ENCODE data around the gene FST. TPM values are rescaled to one million over a fixed set of nuclear protein-coding genes. Genes with fewer than 3 reads are reported as not detected.

FST gene
- polyA plus RNA-seq, 10 donors, result 14.4 to 69.0 (median 41.6) TPM

GRCh38 chr5:53512539-53512938, 32.1 kb downstream of the FST start:
- DNase-seq, result no peak

- DNase-seq, result no peak
Observed at GRCh38 chr5:53515988-53516387, 35.6 kb downstream of the FST start.

- DNase-seq, result no peak
Observed at GRCh38 chr5:53520813-53521212, 40.4 kb downstream of the FST start.

Other genes starting within 250 kb of the FST start
- 100 to 1,000 TPM in 9 of 10 donors, 10 to 100 TPM in 1; 95.5 to 117 (median 110) TPM for gene NDUFS4, start 80.0 kb downstream of the FST start, polyA plus RNA-seq (ENCODE audit: insufficient read length in 10 of 10)